Ovary (tissue), 9 donors: Measurements from ENCODE around the gene ZNF674. TPM values are rescaled to one million over a fixed set of nuclear protein-coding genes. Genes with fewer than 3 reads are reported as not detected.

Experiments
- DNase-seq, 5 donors: peaks; one replicate each; pipeline ENCODE4 v3.0.0-alpha.2; 2019 to 2020
- H3K27ac ChIP-seq, 2 donors: fragments of 200-600 bp; one replicate each; pipeline versions ENCODE4 v1.5.1 to v1.8.0; 2019 to 2022
- H3K27me3 ChIP-seq: fragments of 200-600 bp; one replicate; pipeline ENCODE4 v1.8.0; 2022
- H3K36me3 ChIP-seq: fragments of 200-600 bp; sonication (generic); one replicate; pipeline ENCODE4 v1.5.1; 2019
- H3K4me1 ChIP-seq: one replicate; pipeline ENCODE4 v1.8.1; 2013; ENCODE audit warnings: mild to moderate bottlenecking, moderate library complexity; ENCODE audit not compliant: insufficient read depth
- H3K4me3 ChIP-seq: fragments of 200-600 bp; sonication (generic); one replicate; pipeline ENCODE4 v1.5.1; 2017
- H3K9me3 ChIP-seq, 2 donors: fragments of 200-600 bp in 1 of 2; sonication (generic) in 1 of 2; one replicate each; pipeline versions ENCODE4 v1.5.1 to v1.8.1; 2013 to 2019; ENCODE audit warnings: mild to moderate bottlenecking in 1 of 2, moderate library complexity in 1 of 2
- EP300 ChIP-seq: sonication (generic); formaldehyde crosslinking; IDR thresholded peaks from one replicate; pipeline ENCODE4 v1.6.1; 2017; ENCODE audit warnings: antibody characterized with exemption
- POLR2A ChIP-seq: fragments of 450-650 bp; IDR thresholded peaks from one replicate; pipeline ENCODE4 v1.6.1; 2017; ENCODE audit warnings: antibody characterized with exemption, mild to moderate bottlenecking, moderate library complexity
- WGBS, 3 donors: extraction: QIAGEN DNeasy Blood & Tissue Kit in 1 of 3; methylation state at CpG; one replicate each; pipeline versions ENCODE4 v1.1.5 to v1.1.7; 2013 to 2017; 5-methylcytosine and 5-hydroxymethylcytosine counted together
- intact Hi-C, 4 donors: fragments of 100-400 bp; cut with DNase I; formaldehyde crosslinking; loops; one replicate each; pipeline versions ENCODE4 v1.11.0 to v1.15.1; 2022 to 2023
- polyA plus RNA-seq, 2 donors: library from polyadenylated mRNA; stranded (reverse); fragments of 200-250 nt in 1 of 2; fragments of 350-450 nt in 1 of 2; fragmentation: Illumina TruSeq in 1 of 2; extraction: RNeasy Lipid Tissue Mini Kit (QIAGEN cat#74804) in 1 of 2; gene quantifications; one replicate each; pipeline ENCODE4 v1.2.3, GENCODE V29; 2013 to 2014
- small RNA-seq: library from RNA; depleted of rRNA; stranded (forward); fragments of <200 nt; gene quantifications from one replicate; pipeline ENCODE3, GENCODE V24; 2016
- total RNA-seq, 7 donors: library from RNA; depleted of rRNA in 2 of 7; stranded (reverse); fragments of >200 nt in 2 of 7; fragmentation: NEBNext Ultra II Directional in 3 of 7; extraction: Animal tissue kit (Norgen Biotek cat#: 25700) in 3 of 7; gene quantifications; one replicate each; pipeline versions ENCODE4 v1.1.0 to v1.2.4, GENCODE V29; 2016 to 2023
- TF ChIP-seq, protein P1 (sequence below), 3 donors: fragments of 450-650 bp in 2 of 3; fragments of 200-600 bp in 1 of 3; IDR thresholded peaks; one replicate each; pipeline versions ENCODE4 v1.5.1 to v1.8.0; 2016 to 2022; ENCODE audit warnings: antibody characterized with exemption in 3 of 3, mild to moderate bottlenecking in 1 of 3
- donor health status: DM: no; HTN: no; CAD: no; lungs with moderate emphysema.
- donor health status: DM: no; HTN: no; CAD: no.
- donor health status: Bipolar disorder and iron deficiency.
- donor health status: DM: yes; HTN: yes; CAD: no.
- donor health status: DM: no; HTN: no; CAD: no.
- donor health status: DM: yes; HTN: yes; CAD: no.

ZNF674 gene
- total and polyA plus RNA-seq, 9 donors, result 1.6 to 11.5 (median 3.6) TPM

- H3K27me3 ChIP-seq, result no peaks in the 10 kb centered on the region
- no peaks in the 10 kb centered on the region for H3K36me3 ChIP-seq
- no peak for DNase-seq
- H3K4me1 ChIP-seq, result no peaks in the 10 kb centered on the region
- H3K9me3 ChIP-seq, result no peaks in the 10 kb centered on the region
- no peak overlapping the region for H3K4me3 ChIP-seq
- TF ChIP-seq, protein P1, sequence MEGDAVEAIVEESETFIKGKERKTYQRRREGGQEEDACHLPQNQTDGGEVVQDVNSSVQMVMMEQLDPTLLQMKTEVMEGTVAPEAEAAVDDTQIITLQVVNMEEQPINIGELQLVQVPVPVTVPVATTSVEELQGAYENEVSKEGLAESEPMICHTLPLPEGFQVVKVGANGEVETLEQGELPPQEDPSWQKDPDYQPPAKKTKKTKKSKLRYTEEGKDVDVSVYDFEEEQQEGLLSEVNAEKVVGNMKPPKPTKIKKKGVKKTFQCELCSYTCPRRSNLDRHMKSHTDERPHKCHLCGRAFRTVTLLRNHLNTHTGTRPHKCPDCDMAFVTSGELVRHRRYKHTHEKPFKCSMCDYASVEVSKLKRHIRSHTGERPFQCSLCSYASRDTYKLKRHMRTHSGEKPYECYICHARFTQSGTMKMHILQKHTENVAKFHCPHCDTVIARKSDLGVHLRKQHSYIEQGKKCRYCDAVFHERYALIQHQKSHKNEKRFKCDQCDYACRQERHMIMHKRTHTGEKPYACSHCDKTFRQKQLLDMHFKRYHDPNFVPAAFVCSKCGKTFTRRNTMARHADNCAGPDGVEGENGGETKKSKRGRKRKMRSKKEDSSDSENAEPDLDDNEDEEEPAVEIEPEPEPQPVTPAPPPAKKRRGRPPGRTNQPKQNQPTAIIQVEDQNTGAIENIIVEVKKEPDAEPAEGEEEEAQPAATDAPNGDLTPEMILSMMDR (IDR thresholded peaks at IDR 0.05), result no peak
- TF ChIP-seq EP300 (no peak), POLR2A (no peak)
- WGBS, 3 donors, result 77 to 82% (median 78%) methylated on average over 3 of the region's 3 CpGs
- intact Hi-C loops, result no loop called here
- no peak overlapping the region for H3K27ac ChIP-seq
These were observed 88.9 kb downstream of the ZNF674 start for GRCh38 chrX:46456125-46456922.

Small RNA genes within 50 kb of the gene (small RNA-seq; reads per million reads assigned to genes)
- gene RF00017 (not detected), gene RNU6-50P (not detected)

Other genes with a start within 250 kb of the ZNF674 start
- 100 to 1,000 TPM in 1 of 7 donors, 10 to 100 TPM in 5, 1 to 10 TPM in 1; 5.9 to 144 (median 33.8) TPM for gene CHST7, start 28.3 kb upstream of the ZNF674 start, total RNA-seq
- gene CHST7, start 28.3 kb upstream of the ZNF674 start, polyA plus RNA-seq, result 10 to 100 TPM; 24.8 to 25.1 TPM
- 10 to 100 TPM in 4 of 7 donors, 1 to 10 TPM in 3; 7.9 to 22.3 (median 10.8) TPM for gene SLC9A7, start 213.7 kb upstream of the ZNF674 start, total RNA-seq
- gene SLC9A7, start 213.7 kb upstream of the ZNF674 start, polyA plus RNA-seq, result 1 to 10 TPM; 2.2 to 6.1 TPM